NCI-H524 treated with DMSO at 0.1 percent for 48 hours (cell line): ENCODE data around the gene TPBGL.
"Not testable (repeated sequence)": the region's sequence is repeated elsewhere in the genome, so short reads cannot be mapped to it uniquely, and the experiment has no call there.

Experiments
- DNase-seq: peaks from one replicate; lab custom pipeline; 2025; lab: John Stamatoyannopoulos, UW

The TPBGL gene

GRCh38 chr11:75272821-75273301, 32.3 kb downstream of the TPBGL start:
- no peak for DNase-seq

- DNase-seq: no peak
Observed at GRCh38 chr11:75273411-75274391, 33.1 kb downstream of the TPBGL start.

GRCh38 chr11:75274716-75275115, 34.1 kb downstream of the TPBGL start:
- not testable (repeated sequence) for DNase-seq

GRCh38 chr11:75275581-75275980, 35.0 kb downstream of the TPBGL start:
- DNase-seq: peak; percentile 66

GRCh38 chr11:75276186-75276585, 35.6 kb downstream of the TPBGL start:
- DNase-seq: no peak

- peak; percentile 91 for DNase-seq
Observed at GRCh38 chr11:75276686-75277085, 36.1 kb downstream of the TPBGL start.

GRCh38 chr11:75277211-75277805, 36.7 kb downstream of the TPBGL start:
- DNase-seq: no peak

- no peak for DNase-seq
Observed at GRCh38 chr11:75277991-75278790, 37.6 kb downstream of the TPBGL start.

GRCh38 chr11:75279273-75279672, 38.7 kb downstream of the TPBGL start:
- no peak for DNase-seq

GRCh38 chr11:75280227-75280701, 39.7 kb downstream of the TPBGL start:
- DNase-seq: peak; percentile 40

- no peak for DNase-seq
Observed at GRCh38 chr11:75280770-75281468, 40.3 kb downstream of the TPBGL start.

- no peak for DNase-seq
Observed at GRCh38 chr11:75281469-75282095, 41.0 kb downstream of the TPBGL start.

- no peak for DNase-seq
Observed at GRCh38 chr11:75283391-75283931, 42.9 kb downstream of the TPBGL start.

- no peak for DNase-seq
Observed at GRCh38 chr11:75285776-75286360, 45.3 kb downstream of the TPBGL start.

GRCh38 chr11:75286826-75287465, 46.4 kb downstream of the TPBGL start:
- no peak for DNase-seq

- DNase-seq: no peak
Observed at GRCh38 chr11:75287579-75287978, 47.0 kb downstream of the TPBGL start.

- DNase-seq: no peak
Observed at GRCh38 chr11:75289511-75289760, 48.9 kb downstream of the TPBGL start.

GRCh38 chr11:75289919-75290318, 49.3 kb downstream of the TPBGL start:
- no peak for DNase-seq

- no peak for DNase-seq
Observed at GRCh38 chr11:75291741-75292140, 51.2 kb downstream of the TPBGL start.

GRCh38 chr11:75292943-75293342, 52.4 kb downstream of the TPBGL start:
- no peak for DNase-seq
